Muscle of leg (tissue), 11 donors: ENCODE measurements around the gene ZFYVE28. TPM values are rescaled to one million over a fixed set of nuclear protein-coding genes. Genes with fewer than 3 reads are reported as not detected.

ENCODE experiments used
- DNase-seq: peaks from one replicate; pipeline ENCODE4 v3.0.0; 2013
- H3K27ac ChIP-seq: one replicate; pipeline ENCODE4 v1.5.1; 2013; ENCODE audit warnings: mild to moderate bottlenecking, low read length, control low read depth
- H3K27me3 ChIP-seq: one replicate; pipeline ENCODE4 v1.6.1; 2013; ENCODE audit warnings: low read length; ENCODE audit not compliant: control insufficient read depth, insufficient read depth
- H3K36me3 ChIP-seq: one replicate; pipeline ENCODE4 v1.6.1; 2013; ENCODE audit warnings: low read length; ENCODE audit not compliant: control insufficient read depth, insufficient read depth
- H3K4me1 ChIP-seq: one replicate; pipeline ENCODE4 v1.6.1; 2013; ENCODE audit warnings: low read length; ENCODE audit not compliant: control insufficient read depth, insufficient read depth
- H3K4me3 ChIP-seq: one replicate; pipeline ENCODE4 v1.5.1; 2013; ENCODE audit warnings: low read length, control low read depth
- H3K9me3 ChIP-seq: replicated peaks from 2 replicates; pipeline ENCODE4 v1.6.1; 2013; ENCODE audit warnings: low read depth, low read length; ENCODE audit not compliant: control insufficient read depth
- WGBS: methylation state at CpG from one replicate; pipeline ENCODE4 v1.1.5; 2013; ENCODE audit warnings: missing lambda C conversion rate; ENCODE audit not compliant: insufficient coverage; 5-methylcytosine and 5-hydroxymethylcytosine counted together
- polyA plus RNA-seq, 8 donors: library from polyadenylated mRNA; unstranded; fragments of 120-200 nt; gene quantifications; one replicate each; pipeline versions ENCODE4 v1.2.1 to v1.2.3, GENCODE V29; 2013; ENCODE audit warnings: inconsistent platforms in 1 of 8, low replicate concordance in 1 of 8; ENCODE audit not compliant: insufficient read length in 8 of 8, insufficient read depth in 1 of 8
- total RNA-seq: library from RNA; stranded (reverse); fragments of 120-200 nt; gene quantifications from one replicate; pipeline ENCODE4 v1.2.4, GENCODE V29; 2013

Gene ZFYVE28
- total and polyA plus RNA-seq, 9 donors: 0.94 to 3.1 (median 1.6) TPM

- H3K9me3 ChIP-seq: no peaks in the 10 kb centered on the region
- H3K36me3 ChIP-seq: no peaks in the 10 kb centered on the region
- H3K27me3 ChIP-seq: no peaks in the 10 kb centered on the region
- no peak overlapping the region for H3K4me3 ChIP-seq
- WGBS: 41% methylated on average over 15 of the region's 19 CpGs
- no peak for DNase-seq
- no peak overlapping the region for H3K27ac ChIP-seq
- H3K4me1 ChIP-seq: peaks cover 27% of the 10 kb centered on the region
Measured at GRCh38 chr4:2286904-2287593, 131.4 kb downstream of the ZFYVE28 start.

GRCh38 chr4:2285613-2286381 lies 132.6 kb downstream of the ZFYVE28 start:
- H3K36me3 ChIP-seq: no peaks in the 10 kb centered on the region
- H3K9me3 ChIP-seq: no peaks in the 10 kb centered on the region
- peaks cover 22% of the 10 kb centered on the region for H3K4me1 ChIP-seq
- no peak for DNase-seq
- H3K4me3 ChIP-seq: no peak overlapping the region
- H3K27me3 ChIP-seq: no peaks in the 10 kb centered on the region
- no peak overlapping the region for H3K27ac ChIP-seq
- WGBS: 64% methylated on average over 21 of the region's 27 CpGs

- H3K36me3 ChIP-seq: no peaks in the 10 kb centered on the region
- 78% methylated on average over 13 of the region's 15 CpGs for WGBS
Measured at GRCh38 chr4:2284934-2285612, 133.4 kb downstream of the ZFYVE28 start.

GRCh38 chr4:2284161-2284933 lies 134.1 kb downstream of the ZFYVE28 start:
- 91% methylated on average over 14 of the region's 23 CpGs for WGBS
- Histone ChIP-seq H3K27me3 (no peaks in the 10 kb centered on the region), H3K4me1 (peaks cover 17% of the 10 kb centered on the region), H3K36me3 (no peaks in the 10 kb centered on the region), H3K27ac (no peak overlapping the region), H3K4me3 (no peak overlapping the region), H3K9me3 (no peaks in the 10 kb centered on the region)
- no peak for DNase-seq

More at GRCh38 chr4:2284934-2285612, 133.4 kb downstream of the ZFYVE28 start:
- no peak for DNase-seq
- Histone ChIP-seq H3K27ac (no peak overlapping the region), H3K9me3 (no peaks in the 10 kb centered on the region), H3K4me3 (no peak overlapping the region), H3K27me3 (no peaks in the 10 kb centered on the region), H3K4me1 (peaks cover 17% of the 10 kb centered on the region)

GRCh38 chr4:2283199-2283711 lies 135.2 kb downstream of the ZFYVE28 start:
- Histone ChIP-seq H3K4me1 (peaks cover 17% of the 10 kb centered on the region), H3K36me3 (no peaks in the 10 kb centered on the region), H3K9me3 (no peaks in the 10 kb centered on the region), H3K27me3 (no peaks in the 10 kb centered on the region), H3K27ac (no peak overlapping the region), H3K4me3 (no peak overlapping the region)
- 91% methylated on average over 3 of the region's 3 CpGs for WGBS
- no peak for DNase-seq

- DNase-seq: no peak
- H3K4me1 ChIP-seq: peaks cover 9% of the 10 kb centered on the region
- H3K4me3 ChIP-seq: no peak overlapping the region
- H3K36me3 ChIP-seq: no peaks in the 10 kb centered on the region
- H3K27ac ChIP-seq: peak overlapping the region; percentile 47
- no peaks in the 10 kb centered on the region for H3K27me3 ChIP-seq
- WGBS: 33% methylated on average over 6 of the region's 10 CpGs
- no peaks in the 10 kb centered on the region for H3K9me3 ChIP-seq
Measured at GRCh38 chr4:2281575-2282343, 136.7 kb downstream of the ZFYVE28 start.

- no peaks in the 10 kb centered on the region for H3K27me3 ChIP-seq
- no peaks in the 10 kb centered on the region for H3K36me3 ChIP-seq
- DNase-seq: no peak
- no peak overlapping the region for H3K4me3 ChIP-seq
- H3K4me1 ChIP-seq: peaks cover 6% of the 10 kb centered on the region
- H3K9me3 ChIP-seq: no peaks in the 10 kb centered on the region
- WGBS: 94% methylated on average over 5 of the region's 13 CpGs
- no peak overlapping the region for H3K27ac ChIP-seq
Measured at GRCh38 chr4:2280531-2281300, 137.7 kb downstream of the ZFYVE28 start.

GRCh38 chr4:2277956-2278355 lies 140.5 kb downstream of the ZFYVE28 start:
- H3K4me1 ChIP-seq: peaks cover 5% of the 10 kb centered on the region
- no peaks in the 10 kb centered on the region for H3K9me3 ChIP-seq
- WGBS: 98% methylated on average over 7 of the region's 9 CpGs
- no peak for DNase-seq
- H3K27me3 ChIP-seq: no peaks in the 10 kb centered on the region
- no peak overlapping the region for H3K27ac ChIP-seq
- no peak overlapping the region for H3K4me3 ChIP-seq
- H3K36me3 ChIP-seq: no peaks in the 10 kb centered on the region
